Kidney tubule cell (primary cell): Measurements from ENCODE around the gene VKORC1L1.
"Not testable (repeated sequence)": the region's sequence is repeated elsewhere in the genome, so short reads cannot be mapped to it uniquely, and the experiment has no call there.

Experiments
- DNase-seq: peaks from one replicate; pipeline ENCODE4 v3.0.0-alpha.2; 2018; ENCODE audit warnings: low spot score

Gene VKORC1L1

DNA sequence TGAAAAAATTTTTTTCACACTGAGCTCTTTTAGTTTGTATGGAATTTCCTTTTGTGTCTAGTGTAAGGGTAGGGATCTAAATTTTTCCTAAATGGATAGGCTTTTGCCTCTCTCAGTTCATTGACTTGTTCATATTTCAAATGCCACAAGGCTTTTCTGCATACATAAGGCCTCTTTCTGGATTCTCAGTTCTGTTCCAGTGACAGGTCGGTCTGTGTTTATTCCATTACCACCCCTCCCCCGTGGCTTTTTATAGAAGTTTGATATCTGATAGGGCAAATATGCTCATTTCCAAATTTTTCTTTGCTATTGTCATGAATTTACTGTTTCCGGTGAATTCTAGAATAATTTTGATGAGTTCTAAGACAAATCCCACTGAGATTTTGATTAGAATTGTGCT lies 12.7 kb downstream of the VKORC1L1 start:
- DNase-seq = not testable (repeated sequence)

GRCh38 chr7:65888434-65889156 lies 15.7 kb downstream of the VKORC1L1 start:
- peak; percentile 6 for DNase-seq

- DNase-seq = not testable (repeated sequence)
Measured at GRCh38 chr7:65889722-65890121, 16.8 kb downstream of the VKORC1L1 start.

DNA sequence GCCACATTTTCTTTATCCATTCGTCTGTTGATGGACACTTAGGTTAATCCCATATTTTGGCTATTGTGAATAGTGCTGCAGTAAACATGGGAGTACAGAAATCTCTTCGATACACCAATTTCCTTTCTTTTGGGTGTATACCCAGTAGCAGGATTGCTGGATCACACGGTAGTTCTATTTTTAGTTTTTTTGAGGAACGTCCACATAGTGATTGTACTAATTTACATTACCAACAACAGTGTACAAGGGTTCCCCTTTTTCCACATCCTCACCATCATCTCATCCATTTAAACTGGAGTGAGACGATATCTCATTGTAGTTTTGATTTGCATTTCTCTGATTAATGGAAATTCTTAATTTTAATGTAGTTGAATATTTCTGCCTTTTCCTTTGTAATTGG lies 19.3 kb downstream of the VKORC1L1 start:
- no peak for DNase-seq

DNA sequence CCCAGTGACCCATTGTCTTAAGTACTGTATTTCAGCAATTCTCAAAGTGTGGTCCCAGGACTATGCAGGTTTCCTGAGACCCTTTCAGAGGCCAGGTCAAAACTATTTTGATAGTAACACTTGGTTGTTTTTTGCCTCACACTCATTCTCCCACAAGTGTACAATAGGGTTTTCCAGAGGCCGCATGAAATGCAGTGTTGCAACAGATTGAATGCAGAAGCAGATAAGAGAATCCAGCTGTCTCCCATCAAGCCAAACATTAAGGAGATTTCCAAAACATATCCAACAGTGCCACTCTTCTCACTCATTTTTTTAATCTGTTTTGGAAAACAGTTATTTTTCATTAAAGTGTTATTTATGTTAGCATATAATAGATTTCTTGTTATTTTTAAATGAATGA lies 20.0 kb downstream of the VKORC1L1 start:
- DNase-seq = no peak

GRCh38 chr7:65896279-65896870 lies 23.5 kb downstream of the VKORC1L1 start:
- DNase-seq = no peak

DNA sequence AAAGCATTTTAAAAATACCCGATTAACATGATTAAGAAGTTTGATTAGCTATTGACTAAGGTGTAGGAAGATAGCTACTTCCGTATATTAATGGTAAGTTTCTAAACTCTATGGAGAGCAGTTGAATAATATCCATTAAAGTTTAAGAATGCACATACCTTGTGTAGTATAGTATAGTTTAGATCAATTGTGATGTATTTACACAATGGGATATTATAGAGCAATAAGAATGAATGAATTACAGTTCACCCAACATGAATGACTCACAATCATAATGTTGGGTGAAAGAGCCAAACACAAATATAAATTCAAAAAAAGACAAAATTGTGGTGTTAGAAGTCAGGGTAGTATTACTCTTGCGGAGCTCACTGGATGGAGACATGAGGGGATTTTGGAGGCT lies 24.4 kb downstream of the VKORC1L1 start:
- DNase-seq = not testable (repeated sequence)

DNA sequence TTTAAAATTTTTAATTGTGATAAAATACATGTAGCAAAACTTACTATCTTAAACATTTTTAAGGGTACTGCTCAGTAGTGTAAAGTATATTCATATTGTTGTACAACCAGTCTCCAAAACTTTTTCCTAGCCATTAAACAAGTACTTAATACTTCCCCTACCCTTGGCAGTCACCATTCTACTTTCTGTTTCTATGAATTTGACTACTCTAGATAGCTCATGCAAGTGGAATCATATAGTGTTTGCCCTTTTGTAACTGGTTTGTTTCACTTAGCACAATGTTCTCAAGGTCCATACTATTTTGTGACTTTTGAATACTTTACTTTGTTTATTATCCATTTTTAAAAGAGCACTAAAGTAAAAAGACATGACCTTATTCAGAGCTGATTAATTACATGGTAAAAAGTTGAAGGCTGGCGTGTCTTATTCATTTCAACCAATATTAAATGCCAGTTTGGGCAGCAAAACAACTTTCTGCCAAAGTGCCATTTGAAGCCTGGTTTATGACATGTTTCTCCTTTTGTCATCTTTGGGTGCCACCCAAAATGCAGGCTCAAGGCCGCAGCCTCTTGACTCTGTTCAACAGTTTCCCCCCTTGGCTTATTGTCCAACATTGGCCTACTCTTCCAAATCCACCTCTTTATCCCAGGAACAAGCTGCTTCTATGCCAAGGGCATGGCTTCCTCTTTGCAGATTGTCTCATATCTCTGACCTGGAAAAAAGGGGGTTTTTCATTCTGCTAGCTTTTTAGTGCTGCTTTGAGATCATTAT lies 26.0 kb downstream of the VKORC1L1 start:
- DNase-seq = not testable (repeated sequence)

DNA sequence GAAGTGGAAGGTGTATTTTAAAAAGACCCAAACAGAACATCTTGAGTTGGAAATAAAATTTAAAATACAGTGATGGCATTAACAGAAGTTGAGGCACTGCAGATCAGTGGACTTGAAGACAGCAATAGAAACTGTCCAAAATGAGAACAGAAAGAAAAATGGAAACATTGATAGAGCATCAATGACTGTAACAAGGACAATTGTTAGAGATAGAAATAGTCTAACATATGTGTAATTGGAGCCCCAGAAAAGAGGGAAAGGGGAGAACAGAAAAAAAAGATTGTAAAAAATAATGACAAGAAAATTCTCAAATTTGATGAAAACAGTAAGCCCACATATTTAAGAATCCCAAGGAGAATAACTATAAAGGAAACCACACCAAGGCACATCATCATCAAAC lies 29.4 kb downstream of the VKORC1L1 start:
- no peak for DNase-seq

GRCh38 chr7:65907501-65908198 lies 34.8 kb downstream of the VKORC1L1 start:
- peak; percentile 29 for DNase-seq

DNA sequence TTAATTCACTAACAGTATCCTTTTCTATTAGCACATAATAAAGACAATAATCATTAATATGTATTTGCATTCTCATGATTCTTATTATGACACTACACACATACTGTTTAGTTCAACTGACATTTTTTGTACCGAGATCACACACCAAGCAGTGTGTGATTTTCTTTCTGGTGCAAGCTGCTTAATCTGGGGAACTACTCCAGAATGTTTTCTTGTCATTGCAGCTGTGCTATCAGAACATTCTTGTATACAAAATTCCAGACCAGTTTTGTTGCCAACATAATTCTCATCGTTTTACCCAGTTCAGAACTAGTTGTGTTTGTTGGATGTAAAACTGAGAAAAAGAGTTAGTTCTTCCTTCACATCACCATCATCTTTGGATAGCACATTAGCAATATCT lies 37.4 kb downstream of the VKORC1L1 start:
- no peak for DNase-seq

- DNase-seq = no peak
Measured at GRCh38 chr7:65912237-65912636, 39.4 kb downstream of the VKORC1L1 start.

DNA sequence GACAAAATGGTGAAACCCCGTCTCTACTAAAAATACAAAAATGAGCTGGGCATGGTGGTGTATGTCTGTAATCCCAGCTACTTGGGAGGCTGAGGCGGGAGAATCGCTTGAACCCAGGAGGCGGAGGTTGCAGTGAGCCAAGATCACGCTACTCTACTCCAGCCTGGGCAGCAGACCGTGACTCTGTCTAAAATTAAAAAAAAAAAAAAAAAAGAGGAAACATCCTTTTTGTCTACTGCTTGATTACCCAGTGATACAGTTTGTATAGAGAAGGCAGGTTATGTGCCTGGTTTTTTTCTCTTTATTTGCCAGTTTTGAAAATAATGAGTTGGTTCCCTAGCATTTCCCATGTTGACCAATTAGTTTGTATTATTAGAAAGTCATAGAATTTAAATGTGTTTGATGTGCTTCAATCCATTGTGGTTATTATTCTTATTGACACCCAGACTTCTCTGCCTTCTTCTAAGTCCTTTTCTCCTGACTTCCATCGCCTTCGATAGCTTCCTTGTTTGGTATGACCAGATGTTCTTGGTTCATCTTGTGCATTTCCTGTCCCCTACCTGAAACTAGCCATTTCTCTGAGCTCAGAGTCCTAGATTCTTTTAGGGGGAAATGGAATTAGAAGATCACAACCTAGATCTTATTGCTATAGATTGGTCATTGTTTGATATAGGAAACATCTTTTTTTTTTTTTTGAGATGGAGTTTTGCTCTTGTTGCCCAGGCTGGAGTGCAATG lies 43.2 kb downstream of the VKORC1L1 start:
- DNase-seq = no peak

GRCh38 chr7:65923316-65923715 lies 50.4 kb downstream of the VKORC1L1 start:
- DNase-seq = no peak

- DNase-seq = no peak
Measured at GRCh38 chr7:65924193-65924592, 51.3 kb downstream of the VKORC1L1 start.

DNA sequence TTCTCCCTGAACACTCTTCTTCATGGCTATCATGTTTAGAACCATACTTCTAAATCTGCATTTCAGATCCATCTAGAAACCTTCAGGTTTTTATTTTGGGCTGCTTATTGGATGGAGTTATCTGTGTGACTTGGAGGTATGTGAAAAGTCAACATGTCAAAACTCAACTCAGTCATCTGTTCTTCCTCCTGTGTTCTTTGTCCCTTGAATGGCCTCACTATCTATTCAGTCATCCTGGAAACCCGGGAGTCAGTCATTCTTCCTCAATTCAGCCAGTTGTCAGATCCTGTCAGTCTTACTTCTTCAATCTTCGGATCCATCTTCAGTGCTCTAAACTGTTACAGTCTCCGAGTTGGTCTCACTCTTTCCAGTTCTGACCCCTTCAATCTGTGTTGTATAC lies 52.2 kb downstream of the VKORC1L1 start:
- no peak for DNase-seq

GRCh38 chr7:65926588-65926987 lies 53.7 kb downstream of the VKORC1L1 start:
- DNase-seq = no peak

- DNase-seq = no peak
Measured at GRCh38 chr7:65927489-65928448, 54.9 kb downstream of the VKORC1L1 start.

- DNase-seq = no peak
Measured at GRCh38 chr7:65931685-65932084, 58.8 kb downstream of the VKORC1L1 start.

GRCh38 chr7:65937296-65937695 lies 64.4 kb downstream of the VKORC1L1 start:
- DNase-seq = no peak
